GM19238 (cell line): ENCODE data around the gene FERMT1.
"Not testable (repeated sequence)": the region's sequence is repeated elsewhere in the genome, so short reads cannot be mapped to it uniquely, and the experiment has no call there.

ENCODE experiments used
- DNase-seq: peaks from one replicate; pipeline ENCODE4 v3.0.0; 2011; ENCODE audit warnings: low spot score; ENCODE audit not compliant: insufficient read length

Gene FERMT1

GRCh38 chr20:6040958-6041807 is 81.6 kb downstream of the FERMT1 start:
- no peak for DNase-seq

- no peak for DNase-seq
These were observed 82.3 kb downstream of the FERMT1 start for GRCh38 chr20:6040540-6040939.

- no peak for DNase-seq
These were observed 83.1 kb downstream of the FERMT1 start for GRCh38 chr20:6039766-6040165.

- no peak for DNase-seq
These were observed 84.6 kb downstream of the FERMT1 start for GRCh38 chr20:6038256-6038655.

- no peak for DNase-seq
These were observed 85.7 kb downstream of the FERMT1 start for GRCh38 chr20:6037082-6037481.

- DNase-seq = no peak
These were observed 86.6 kb downstream of the FERMT1 start for GRCh38 chr20:6036213-6036612.

GRCh38 chr20:6034134-6034969 is 88.5 kb downstream of the FERMT1 start:
- DNase-seq = no peak

- not testable (repeated sequence) for DNase-seq
These were observed 89.9 kb downstream of the FERMT1 start for GRCh38 chr20:6032907-6033306.

GRCh38 chr20:6030453-6031080 is 92.3 kb downstream of the FERMT1 start:
- no peak for DNase-seq

- DNase-seq = no peak
These were observed 93.3 kb downstream of the FERMT1 start for GRCh38 chr20:6029538-6029937.

- DNase-seq = no peak
These were observed 94.0 kb downstream of the FERMT1 start for GRCh38 chr20:6028818-6029217.

GRCh38 chr20:6026051-6026450 is 96.8 kb downstream of the FERMT1 start:
- no peak for DNase-seq
